Ovary (tissue), 9 donors: ENCODE data around the gene PSMD11. TPM values are rescaled to one million over a fixed set of nuclear protein-coding genes. Genes with fewer than 3 reads are reported as not detected.

ENCODE experiments used
- DNase-seq, 5 donors: peaks; one replicate each; pipeline ENCODE4 v3.0.0-alpha.2; 2019 to 2020
- H3K27ac ChIP-seq, 2 donors: fragments of 200-600 bp; one replicate each; pipeline versions ENCODE4 v1.5.1 to v1.8.0; 2019 to 2022
- H3K27me3 ChIP-seq: fragments of 200-600 bp; one replicate; pipeline ENCODE4 v1.8.0; 2022
- H3K36me3 ChIP-seq: fragments of 200-600 bp; sonication (generic); one replicate; pipeline ENCODE4 v1.5.1; 2019
- H3K4me1 ChIP-seq: one replicate; pipeline ENCODE4 v1.8.1; 2013; ENCODE audit warnings: mild to moderate bottlenecking, moderate library complexity; ENCODE audit not compliant: insufficient read depth
- H3K4me3 ChIP-seq: fragments of 200-600 bp; sonication (generic); one replicate; pipeline ENCODE4 v1.5.1; 2017
- H3K9me3 ChIP-seq, 2 donors: fragments of 200-600 bp in 1 of 2; sonication (generic) in 1 of 2; one replicate each; pipeline versions ENCODE4 v1.5.1 to v1.8.1; 2013 to 2019; ENCODE audit warnings: mild to moderate bottlenecking in 1 of 2, moderate library complexity in 1 of 2
- EP300 ChIP-seq: sonication (generic); formaldehyde crosslinking; IDR thresholded peaks from one replicate; pipeline ENCODE4 v1.6.1; 2017; ENCODE audit warnings: antibody characterized with exemption
- POLR2A ChIP-seq: fragments of 450-650 bp; IDR thresholded peaks from one replicate; pipeline ENCODE4 v1.6.1; 2017; ENCODE audit warnings: antibody characterized with exemption, mild to moderate bottlenecking, moderate library complexity
- WGBS, 3 donors: extraction: QIAGEN DNeasy Blood & Tissue Kit in 1 of 3; methylation state at CpG; one replicate each; pipeline versions ENCODE4 v1.1.5 to v1.1.7; 2013 to 2017; 5-methylcytosine and 5-hydroxymethylcytosine counted together
- intact Hi-C, 4 donors: fragments of 100-400 bp; cut with DNase I; formaldehyde crosslinking; loops; one replicate each; pipeline versions ENCODE4 v1.11.0 to v1.15.1; 2022 to 2023
- polyA plus RNA-seq, 2 donors: library from polyadenylated mRNA; stranded (reverse); fragments of 200-250 nt in 1 of 2; fragments of 350-450 nt in 1 of 2; fragmentation: Illumina TruSeq in 1 of 2; extraction: RNeasy Lipid Tissue Mini Kit (QIAGEN cat#74804) in 1 of 2; gene quantifications; one replicate each; pipeline ENCODE4 v1.2.3, GENCODE V29; 2013 to 2014
- total RNA-seq, 7 donors: library from RNA; depleted of rRNA in 2 of 7; stranded (reverse); fragments of >200 nt in 2 of 7; fragmentation: NEBNext Ultra II Directional in 3 of 7; extraction: Animal tissue kit (Norgen Biotek cat#: 25700) in 3 of 7; gene quantifications; one replicate each; pipeline versions ENCODE4 v1.1.0 to v1.2.4, GENCODE V29; 2016 to 2023
- TF ChIP-seq, protein P1 (sequence below), 3 donors: fragments of 450-650 bp in 2 of 3; fragments of 200-600 bp in 1 of 3; IDR thresholded peaks; one replicate each; pipeline versions ENCODE4 v1.5.1 to v1.8.0; 2016 to 2022; ENCODE audit warnings: antibody characterized with exemption in 3 of 3, mild to moderate bottlenecking in 1 of 3
- donor health status: DM: no; HTN: no; CAD: no; lungs with moderate emphysema.
- donor health status: DM: no; HTN: no; CAD: no.
- donor health status: Bipolar disorder and iron deficiency.
- donor health status: DM: yes; HTN: yes; CAD: no.
- donor health status: DM: no; HTN: no; CAD: no.
- donor health status: DM: yes; HTN: yes; CAD: no.

Gene PSMD11
- total and polyA plus RNA-seq, 9 donors = 20.1 to 83.0 (median 53.4) TPM

GRCh38 chr17:32483451-32484019, 39.2 kb downstream of the PSMD11 start:
- H3K4me3 ChIP-seq = no peak overlapping the region
- TF ChIP-seq POLR2A (peak; percentile 22), EP300 (no peak)
- TF ChIP-seq, protein P1, sequence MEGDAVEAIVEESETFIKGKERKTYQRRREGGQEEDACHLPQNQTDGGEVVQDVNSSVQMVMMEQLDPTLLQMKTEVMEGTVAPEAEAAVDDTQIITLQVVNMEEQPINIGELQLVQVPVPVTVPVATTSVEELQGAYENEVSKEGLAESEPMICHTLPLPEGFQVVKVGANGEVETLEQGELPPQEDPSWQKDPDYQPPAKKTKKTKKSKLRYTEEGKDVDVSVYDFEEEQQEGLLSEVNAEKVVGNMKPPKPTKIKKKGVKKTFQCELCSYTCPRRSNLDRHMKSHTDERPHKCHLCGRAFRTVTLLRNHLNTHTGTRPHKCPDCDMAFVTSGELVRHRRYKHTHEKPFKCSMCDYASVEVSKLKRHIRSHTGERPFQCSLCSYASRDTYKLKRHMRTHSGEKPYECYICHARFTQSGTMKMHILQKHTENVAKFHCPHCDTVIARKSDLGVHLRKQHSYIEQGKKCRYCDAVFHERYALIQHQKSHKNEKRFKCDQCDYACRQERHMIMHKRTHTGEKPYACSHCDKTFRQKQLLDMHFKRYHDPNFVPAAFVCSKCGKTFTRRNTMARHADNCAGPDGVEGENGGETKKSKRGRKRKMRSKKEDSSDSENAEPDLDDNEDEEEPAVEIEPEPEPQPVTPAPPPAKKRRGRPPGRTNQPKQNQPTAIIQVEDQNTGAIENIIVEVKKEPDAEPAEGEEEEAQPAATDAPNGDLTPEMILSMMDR (IDR thresholded peaks at IDR 0.05) = peak; percentile 67 to 93 (median 89)
- intact Hi-C loops = loop anchor here (5.0 to 10.0 kb wide), 4 partner anchors 269 to 451 kb away; no protein-coding TSS in a partner anchor
- DNase-seq = peak; percentile 88 to 95 (median 92)
- H3K27ac ChIP-seq = peak overlapping the region; percentile 61 to 95
- WGBS, 3 donors = 1 to 3% (median 1%) methylated on average over 7 of the region's 7 CpGs
- peaks cover 12% of the 10 kb centered on the region for H3K4me1 ChIP-seq
- H3K9me3 ChIP-seq = no peaks in the 10 kb centered on the region
- H3K36me3 ChIP-seq = no peaks in the 10 kb centered on the region
- H3K27me3 ChIP-seq = no peaks in the 10 kb centered on the region

GRCh38 chr17:32484041-32484461, 39.7 kb downstream of the PSMD11 start:
- H3K4me1 ChIP-seq = peaks cover 12% of the 10 kb centered on the region
- H3K4me3 ChIP-seq = no peak overlapping the region
- no peaks in the 10 kb centered on the region for H3K27me3 ChIP-seq
- peak overlapping the region; percentile 61 to 95 for H3K27ac ChIP-seq
- no peak for TF ChIP-seq POLR2A
- TF ChIP-seq, protein P1 (IDR thresholded peaks at IDR 0.05) = no peak
- no peak for TF ChIP-seq EP300
- H3K36me3 ChIP-seq = no peaks in the 10 kb centered on the region
- intact Hi-C loops = loop anchor here (5.0 to 10.0 kb wide), 4 partner anchors 268 to 451 kb away; no protein-coding TSS in a partner anchor
- DNase-seq = peak in 1 of 5 donors; percentile 36
- WGBS, 3 donors = 69 to 77% (median 70%) methylated on average over 4 of the region's 4 CpGs
- H3K9me3 ChIP-seq = no peaks in the 10 kb centered on the region

DNA sequence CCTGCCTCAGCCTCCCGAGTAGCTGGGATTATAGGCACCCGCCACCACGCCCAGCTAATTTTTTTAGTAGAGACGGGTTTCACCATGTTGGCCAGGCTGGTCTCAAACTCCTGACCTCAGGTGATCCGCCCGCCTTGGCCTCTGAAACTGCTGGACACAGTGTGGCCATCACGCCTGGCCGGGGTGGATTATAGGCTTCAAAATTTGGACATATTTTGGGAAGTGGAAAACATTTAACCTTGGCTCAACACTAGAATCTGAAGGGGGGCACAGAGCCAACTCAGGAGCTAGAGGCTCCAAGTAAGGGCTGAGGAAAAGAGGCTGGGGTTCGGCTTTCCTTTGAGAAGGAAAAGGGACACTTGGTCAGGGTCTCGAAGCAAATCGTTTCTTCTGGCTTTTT, 40.3 kb downstream of the PSMD11 start:
- intact Hi-C loops = loop anchor here (5.0 to 10.0 kb wide), 5 partner anchors 268 to 450 kb away; partner anchors contain the start of gene MYO1D (in 1 of the 4)
- Histone ChIP-seq H3K4me3 (no peak overlapping the region), H3K27ac (peak overlapping the region; percentile 61 to 95), H3K36me3 (no peaks in the 10 kb centered on the region), H3K4me1 (peaks cover 12% of the 10 kb centered on the region), H3K9me3 (no peaks in the 10 kb centered on the region), H3K27me3 (no peaks in the 10 kb centered on the region)
- 45 to 48% (median 46%) methylated on average over 11 of the region's 11 CpGs for WGBS, 3 donors
- TF ChIP-seq POLR2A (no peak), EP300 (no peak)
- TF ChIP-seq, protein P1 (IDR thresholded peaks at IDR 0.05) = no peak
- peak; percentile 52 to 73 (median 63) for DNase-seq

DNA sequence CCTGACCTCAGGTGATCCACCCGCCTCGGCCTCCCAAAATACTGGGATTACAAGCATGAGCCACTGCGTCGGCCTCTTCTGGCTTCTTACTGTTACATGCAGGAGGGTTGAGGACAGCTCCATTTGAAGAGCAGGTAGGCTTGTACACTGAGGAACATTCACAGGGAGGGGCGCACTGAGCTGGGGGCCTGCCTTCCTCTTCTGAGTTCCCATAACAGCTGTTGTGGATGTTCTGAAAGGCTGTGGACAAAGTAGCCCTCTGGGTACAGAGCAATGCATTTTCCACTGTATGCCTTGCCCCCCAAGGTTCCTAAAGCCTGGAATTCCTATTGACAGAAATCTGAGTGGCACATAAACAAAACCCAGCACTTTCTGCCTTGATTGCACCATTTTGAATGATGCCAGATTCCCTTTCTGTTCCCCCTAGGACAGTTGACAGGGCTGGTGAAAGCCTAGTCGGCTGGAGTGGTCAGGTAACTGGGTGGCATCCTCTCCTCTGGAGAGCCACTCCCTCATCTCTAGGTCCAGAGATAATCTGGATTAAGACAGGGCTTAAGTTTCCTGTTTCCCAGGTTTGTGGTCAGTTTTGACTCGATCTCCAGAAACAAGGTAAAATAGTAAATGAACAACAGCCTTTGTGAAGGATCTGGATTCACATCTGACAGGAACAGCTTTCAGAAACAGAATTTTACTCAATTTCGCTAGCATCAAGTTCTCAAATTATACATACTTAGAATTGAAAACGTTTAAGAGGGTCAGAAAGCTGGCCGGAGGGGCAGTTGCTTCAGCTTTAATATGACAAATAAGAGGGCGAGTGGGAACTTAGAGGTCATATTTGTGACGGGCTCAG, 41.2 kb downstream of the PSMD11 start:
- peaks cover 12% of the 10 kb centered on the region for H3K4me1 ChIP-seq
- H3K27ac ChIP-seq = peak overlapping the region; percentile 62 to 95
- H3K27me3 ChIP-seq = no peaks in the 10 kb centered on the region
- TF ChIP-seq EP300 = no peak
- TF ChIP-seq POLR2A = no peak
- H3K9me3 ChIP-seq = no peaks in the 10 kb centered on the region
- H3K4me3 ChIP-seq = peak overlapping the region; percentile 41
- WGBS, 3 donors = 56 to 61% (median 57%) methylated on average over 12 of the region's 12 CpGs
- DNase-seq = peak in 2 of 5 donors; percentile 31 to 34
- intact Hi-C loops = loop anchor here in 2 of 4 donors (5.0 to 10.0 kb wide), 3 partner anchors 269 to 449 kb away; partner anchors contain the start of gene MYO1D (in 1 of the 2)
- H3K36me3 ChIP-seq = no peaks in the 10 kb centered on the region
